Testis (tissue), 3 donors: ENCODE data around the gene SCNN1B. TPM values are rescaled to one million over a fixed set of nuclear protein-coding genes. Genes with fewer than 3 reads are reported as not detected.

ENCODE experiments used
- DNase-seq: peaks from one replicate; pipeline ENCODE4 v3.0.0-alpha.2; 2019
- H3K27ac ChIP-seq, 2 donors: fragments of 200-600 bp; sonication (generic); one replicate each; pipeline ENCODE4 v1.5.1; 2019
- H3K27me3 ChIP-seq: fragments of 200-600 bp; sonication (generic); one replicate; pipeline ENCODE4 v1.5.1; 2019
- H3K36me3 ChIP-seq: fragments of 200-600 bp; sonication (generic); one replicate; pipeline ENCODE4 v1.5.1; 2017; ENCODE audit warnings: low read depth; ENCODE audit errors: missing control alignments
- H3K4me1 ChIP-seq: fragments of 200-600 bp; sonication (generic); one replicate; pipeline ENCODE4 v1.5.1; 2019
- H3K4me3 ChIP-seq, 2 donors: fragments of 200-600 bp; sonication (generic); one replicate each; pipeline ENCODE4 v1.5.1; 2017 to 2019
- H3K9me3 ChIP-seq: fragments of 200-600 bp; sonication (generic); one replicate; pipeline ENCODE4 v1.5.1; 2017
- POLR2A ChIP-seq: fragments of 450-650 bp; IDR thresholded peaks from one replicate; pipeline ENCODE4 v1.6.1; 2017; ENCODE audit warnings: antibody characterized with exemption, mild to moderate bottlenecking, moderate library complexity
- WGBS, 2 donors: methylation state at CpG; one replicate each; pipeline ENCODE4 v1.1.5; 2018; 5-methylcytosine and 5-hydroxymethylcytosine counted together
- intact Hi-C: fragments of 100-400 bp; cut with DNase I; formaldehyde crosslinking; loops from one replicate; pipeline ENCODE4 v1.15.1; 2023; ENCODE audit warnings: low total_unique reads
- polyA plus RNA-seq: library from polyadenylated mRNA; stranded (reverse); fragments of 350-450 nt; fragmentation: Illumina TruSeq; extraction: RNeasy Lipid Tissue Mini Kit (QIAGEN cat#74804); gene quantifications from one replicate; pipeline ENCODE4 v1.2.3, GENCODE V29; 2014; ENCODE audit warnings: low read depth, low replicate concordance; ENCODE audit not compliant: insufficient read depth
- total RNA-seq, 2 donors: library from RNA; depleted of rRNA; stranded (reverse); fragments of >200 nt; gene quantifications; one replicate each; pipeline ENCODE4 v1.2.3, GENCODE V29; 2016
- TF ChIP-seq, protein P1 (sequence below), 3 experiments: fragments of 450-650 bp in 2 of 3; fragments of 200-600 bp in 1 of 3; sonication (generic) in 1 of 3; IDR thresholded peaks; one replicate each; pipeline ENCODE4 v1.5.1; 2016 to 2019; ENCODE audit warnings: antibody characterized with exemption in 3 of 3, mild to moderate bottlenecking in 2 of 3, moderate library complexity in 1 of 3

The SCNN1B gene
- total and polyA plus RNA-seq, 3 donors from 2014 or later: 0.31 to 1.1 (median 0.55) TPM

DNA sequence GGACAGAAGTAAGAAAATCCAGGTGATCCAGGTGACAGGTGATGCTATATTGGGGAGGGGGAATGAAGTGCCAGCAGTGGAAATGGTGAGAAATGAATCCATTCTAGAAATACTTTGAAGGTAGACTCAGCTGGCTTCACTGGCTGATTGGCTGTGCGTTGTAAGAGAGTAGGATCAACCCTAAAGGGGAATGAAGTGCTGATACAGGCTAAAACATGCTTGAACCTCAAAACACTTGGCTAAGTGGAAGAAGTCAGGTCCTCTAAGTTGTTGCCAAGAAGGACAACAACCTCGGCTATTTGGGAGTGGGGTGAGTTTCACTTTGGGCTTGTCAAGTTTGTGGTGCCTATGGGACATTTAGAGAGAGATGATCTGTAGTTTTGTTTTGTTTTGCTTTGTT is 24.1 kb upstream of the SCNN1B start:
- no peak for DNase-seq
- Histone ChIP-seq H3K27ac (no peak overlapping the region), H3K4me3 (no peak overlapping the region), H3K27me3 (no peaks in the 10 kb centered on the region), H3K4me1 (no peaks in the 10 kb centered on the region), H3K36me3 (no peaks in the 10 kb centered on the region), H3K9me3 (no peaks in the 10 kb centered on the region)
- intact Hi-C loops: no loop called here
- TF ChIP-seq POLR2A: no peak
- TF ChIP-seq, protein P1, sequence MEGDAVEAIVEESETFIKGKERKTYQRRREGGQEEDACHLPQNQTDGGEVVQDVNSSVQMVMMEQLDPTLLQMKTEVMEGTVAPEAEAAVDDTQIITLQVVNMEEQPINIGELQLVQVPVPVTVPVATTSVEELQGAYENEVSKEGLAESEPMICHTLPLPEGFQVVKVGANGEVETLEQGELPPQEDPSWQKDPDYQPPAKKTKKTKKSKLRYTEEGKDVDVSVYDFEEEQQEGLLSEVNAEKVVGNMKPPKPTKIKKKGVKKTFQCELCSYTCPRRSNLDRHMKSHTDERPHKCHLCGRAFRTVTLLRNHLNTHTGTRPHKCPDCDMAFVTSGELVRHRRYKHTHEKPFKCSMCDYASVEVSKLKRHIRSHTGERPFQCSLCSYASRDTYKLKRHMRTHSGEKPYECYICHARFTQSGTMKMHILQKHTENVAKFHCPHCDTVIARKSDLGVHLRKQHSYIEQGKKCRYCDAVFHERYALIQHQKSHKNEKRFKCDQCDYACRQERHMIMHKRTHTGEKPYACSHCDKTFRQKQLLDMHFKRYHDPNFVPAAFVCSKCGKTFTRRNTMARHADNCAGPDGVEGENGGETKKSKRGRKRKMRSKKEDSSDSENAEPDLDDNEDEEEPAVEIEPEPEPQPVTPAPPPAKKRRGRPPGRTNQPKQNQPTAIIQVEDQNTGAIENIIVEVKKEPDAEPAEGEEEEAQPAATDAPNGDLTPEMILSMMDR (IDR thresholded peaks at IDR 0.05): no peak
- 70 to 73% methylated on average over 2 of the region's 2 CpGs for WGBS, 2 donors

- H3K27ac ChIP-seq: no peak overlapping the region
- no peaks in the 10 kb centered on the region for H3K27me3 ChIP-seq
- H3K4me3 ChIP-seq: no peak overlapping the region
- no peaks in the 10 kb centered on the region for H3K9me3 ChIP-seq
- no peaks in the 10 kb centered on the region for H3K36me3 ChIP-seq
- intact Hi-C loops: no loop called here
- H3K4me1 ChIP-seq: no peaks in the 10 kb centered on the region
- 42 to 52% methylated on average over 9 of the region's 9 CpGs for WGBS, 2 donors
- no peak for DNase-seq
- no peak for TF ChIP-seq POLR2A
- TF ChIP-seq, protein P1 (IDR thresholded peaks at IDR 0.05): no peak
Observed at GRCh38 chr16:23279721-23280153, 22.4 kb upstream of the SCNN1B start.

DNA sequence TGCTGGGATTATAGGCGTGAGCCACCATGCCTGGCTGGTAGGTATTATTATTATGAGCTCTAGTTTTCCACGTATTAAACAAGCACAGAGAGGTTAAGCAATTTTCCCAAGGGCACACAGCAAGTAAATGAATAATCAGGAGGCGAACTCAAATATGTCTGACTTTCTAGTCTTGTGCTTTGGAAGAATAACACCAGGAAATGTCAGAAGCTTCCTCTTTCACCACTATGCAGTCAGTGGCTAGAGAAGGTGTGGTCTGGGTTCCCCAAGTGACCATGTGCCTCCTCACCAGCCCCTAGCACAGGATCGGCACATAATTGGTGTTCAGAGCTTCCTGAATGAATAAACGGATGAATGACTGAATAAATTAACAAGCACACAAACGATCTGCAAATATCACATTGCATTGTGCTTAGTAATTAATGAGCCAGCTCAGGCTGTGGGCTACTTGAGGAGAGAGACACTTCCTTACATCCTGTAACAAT is 21.6 kb upstream of the SCNN1B start:
- H3K27ac ChIP-seq: no peak overlapping the region
- no peaks in the 10 kb centered on the region for H3K36me3 ChIP-seq
- H3K9me3 ChIP-seq: no peaks in the 10 kb centered on the region
- TF ChIP-seq, protein P1 (IDR thresholded peaks at IDR 0.05): no peak
- 79 to 80% methylated on average over 6 of the region's 6 CpGs for WGBS, 2 donors
- H3K27me3 ChIP-seq: no peaks in the 10 kb centered on the region
- no peak overlapping the region for H3K4me3 ChIP-seq
- intact Hi-C loops: no loop called here
- H3K4me1 ChIP-seq: no peaks in the 10 kb centered on the region
- DNase-seq: no peak

DNA sequence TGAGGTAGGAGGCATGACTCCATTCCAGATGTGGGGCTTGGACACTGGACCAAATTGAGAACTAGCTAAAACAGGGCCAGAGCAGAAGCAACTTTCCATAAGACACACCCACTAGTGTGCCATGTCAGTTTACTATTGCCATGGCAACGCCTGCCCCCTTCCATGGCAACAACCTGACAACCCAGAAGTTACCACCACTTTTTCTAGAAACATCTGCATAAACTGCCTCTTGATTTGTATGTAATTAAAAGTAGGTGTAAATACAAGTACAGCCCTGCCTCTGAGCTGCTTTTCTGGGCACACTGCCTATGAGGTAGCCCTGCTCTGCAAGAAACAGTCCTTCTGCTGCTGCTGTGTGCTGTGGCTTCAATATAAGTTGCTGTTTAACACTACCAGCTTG is 19.5 kb upstream of the SCNN1B start:
- intact Hi-C loops: no loop called here

GRCh38 chr16:23283571-23283970 is 18.5 kb upstream of the SCNN1B start:
- H3K4me3 ChIP-seq: no peak overlapping the region
- no peaks in the 10 kb centered on the region for H3K9me3 ChIP-seq
- intact Hi-C loops: no loop called here
- TF ChIP-seq POLR2A: no peak
- TF ChIP-seq, protein P1 (IDR thresholded peaks at IDR 0.05): no peak
- no peaks in the 10 kb centered on the region for H3K36me3 ChIP-seq
- DNase-seq: no peak
- H3K27me3 ChIP-seq: no peaks in the 10 kb centered on the region
- 91 to 94% methylated on average over 2 of the region's 2 CpGs for WGBS, 2 donors
- H3K27ac ChIP-seq: no peak overlapping the region
- H3K4me1 ChIP-seq: no peaks in the 10 kb centered on the region

More for the DNA sequence above, 19.5 kb upstream of the SCNN1B start:
- Histone ChIP-seq H3K9me3 (no peaks in the 10 kb centered on the region), H3K27me3 (no peaks in the 10 kb centered on the region), H3K4me1 (no peaks in the 10 kb centered on the region), H3K27ac (no peak overlapping the region), H3K36me3 (no peaks in the 10 kb centered on the region), H3K4me3 (no peak overlapping the region)
- TF ChIP-seq, protein P1 (IDR thresholded peaks at IDR 0.05): no peak
- 67 to 94% methylated on average over 1 of the region's 1 CpG for WGBS, 2 donors
- DNase-seq: no peak
